Measurements from ENCODE around the gene PBX1.

PBX1 gene

GRCh38 chr1:164856381-164856780 is 297.4 kb downstream of the PBX1 start:
- DNase-seq (ENCODE audit: low read depth in 2 of 2): no peak
- no peak for TF ChIP-seq CTCF (IDR thresholded peaks at IDR 0.05; ENCODE audit: low read depth, low read length)
- H3K4me3 ChIP-seq (replicated peaks in 1 of 2; ENCODE audit: low read depth in 2 of 2, low read length in 2 of 2): no peak overlapping the region

GRCh38 chr1:164857439-164857838 is 298.5 kb downstream of the PBX1 start:
- DNase-seq (ENCODE audit: low read depth in 2 of 2): peak in 1 of 2 donors; percentile 29
- TF ChIP-seq CTCF (IDR thresholded peaks at IDR 0.05; ENCODE audit: low read depth, low read length): no peak

DNA sequence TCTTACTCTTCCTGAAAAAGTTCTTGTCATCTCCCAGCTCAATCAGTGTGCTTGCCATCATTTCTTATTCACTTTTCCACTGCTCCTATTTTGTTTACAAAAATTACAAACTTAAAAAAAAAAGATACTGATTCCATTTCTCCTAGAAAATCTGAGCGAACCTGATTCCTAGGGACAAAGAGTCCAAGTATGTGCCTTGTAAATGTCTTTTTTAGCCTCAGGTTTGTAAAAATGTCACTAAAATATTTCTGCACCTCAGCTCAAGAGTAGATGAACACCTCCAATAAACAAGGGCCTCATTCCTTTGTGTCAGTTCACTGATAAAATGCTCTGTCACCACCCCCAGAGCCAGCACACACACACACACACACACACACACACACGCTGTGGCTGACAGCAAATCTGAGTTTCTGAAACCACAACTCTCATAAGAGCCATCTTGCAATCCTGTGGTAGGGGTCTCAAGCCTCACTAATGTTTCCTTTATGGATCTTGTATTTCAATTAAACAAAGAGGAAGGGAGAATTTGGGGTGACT is 299.2 kb downstream of the PBX1 start:
- DNase-seq (ENCODE audit: low read depth in 2 of 2): peak in 1 of 2 donors; percentile 65
- no peak overlapping the region for H3K4me3 ChIP-seq (replicated peaks in 1 of 2; ENCODE audit: low read depth in 2 of 2, low read length in 2 of 2)
- no peak for TF ChIP-seq CTCF (IDR thresholded peaks at IDR 0.05; ENCODE audit: low read depth, low read length)

More at GRCh38 chr1:164857439-164857838, 298.5 kb downstream of the PBX1 start:
- no peak overlapping the region for H3K4me3 ChIP-seq (replicated peaks in 1 of 2; ENCODE audit: low read depth in 2 of 2, low read length in 2 of 2)

DNA sequence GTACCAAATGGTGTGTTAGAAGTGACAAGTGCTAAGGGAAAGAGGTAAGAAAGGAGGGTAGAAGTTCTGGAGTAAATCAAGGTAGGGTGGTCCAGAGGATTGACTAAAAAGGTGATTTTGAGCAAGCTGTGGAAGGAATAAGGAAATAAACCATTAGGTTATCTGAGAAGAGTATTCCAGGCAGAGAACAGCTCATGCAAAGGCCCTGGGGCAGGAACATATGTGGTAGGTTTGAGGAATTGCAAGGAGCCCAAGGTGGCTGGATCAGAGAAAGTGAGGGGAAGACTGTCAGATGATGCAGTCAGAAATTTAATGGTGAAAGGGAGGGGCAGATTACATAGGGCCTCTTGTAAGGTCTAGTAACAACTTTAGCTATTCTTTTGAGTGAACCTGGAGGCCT is 302.6 kb downstream of the PBX1 start:
- no peak overlapping the region for H3K4me3 ChIP-seq (replicated peaks in 1 of 2; ENCODE audit: low read depth in 2 of 2, low read length in 2 of 2)
- no peak for TF ChIP-seq CTCF (IDR thresholded peaks at IDR 0.05; ENCODE audit: low read depth, low read length)
- DNase-seq (ENCODE audit: low read depth in 2 of 2): no peak

DNA sequence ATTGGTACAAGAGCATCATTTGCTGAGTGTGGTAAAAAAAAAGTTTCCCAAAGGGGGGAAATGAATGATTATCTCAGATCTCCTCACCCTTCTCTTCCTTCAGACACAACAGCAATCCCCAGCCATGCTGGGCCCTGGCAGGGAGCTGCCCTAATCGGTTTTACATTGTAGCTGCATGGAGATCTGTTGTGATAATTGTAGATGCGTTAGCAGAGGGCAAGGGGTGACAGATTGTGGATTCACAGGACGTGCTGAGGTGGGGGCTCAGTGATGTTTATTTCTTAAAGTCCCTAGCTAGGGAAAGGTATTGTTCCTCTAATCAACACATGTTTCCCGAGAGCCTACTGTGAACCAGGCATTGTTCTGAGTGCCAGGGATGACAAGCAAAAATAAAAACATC is 304.1 kb downstream of the PBX1 start:
- no peak for DNase-seq (ENCODE audit: low read depth in 2 of 2)
- no peak for TF ChIP-seq CTCF (IDR thresholded peaks at IDR 0.05; ENCODE audit: low read depth, low read length)

GRCh38 chr1:164864161-164864560 is 305.2 kb downstream of the PBX1 start:
- DNase-seq (ENCODE audit: low read depth in 2 of 2): no peak
- H3K4me3 ChIP-seq (replicated peaks in 1 of 2; ENCODE audit: low read depth in 2 of 2, low read length in 2 of 2): no peak overlapping the region
- no peak for TF ChIP-seq CTCF (IDR thresholded peaks at IDR 0.05; ENCODE audit: low read depth, low read length)

More for the DNA sequence above, 304.1 kb downstream of the PBX1 start:
- no peak overlapping the region for H3K4me3 ChIP-seq (replicated peaks in 1 of 2; ENCODE audit: low read depth in 2 of 2, low read length in 2 of 2)

GRCh38 chr1:164865385-164865784 is 306.4 kb downstream of the PBX1 start:
- no peak overlapping the region for H3K4me3 ChIP-seq (replicated peaks in 1 of 2; ENCODE audit: low read depth in 2 of 2, low read length in 2 of 2)

More at GRCh38 chr1:164865385-164865784, 306.4 kb downstream of the PBX1 start:
- no peak for TF ChIP-seq CTCF (IDR thresholded peaks at IDR 0.05; ENCODE audit: low read depth, low read length)
- DNase-seq (ENCODE audit: low read depth in 2 of 2): no peak
